ENCODE measurements around the gene ZDHHC8.

ZDHHC8 gene

DNA sequence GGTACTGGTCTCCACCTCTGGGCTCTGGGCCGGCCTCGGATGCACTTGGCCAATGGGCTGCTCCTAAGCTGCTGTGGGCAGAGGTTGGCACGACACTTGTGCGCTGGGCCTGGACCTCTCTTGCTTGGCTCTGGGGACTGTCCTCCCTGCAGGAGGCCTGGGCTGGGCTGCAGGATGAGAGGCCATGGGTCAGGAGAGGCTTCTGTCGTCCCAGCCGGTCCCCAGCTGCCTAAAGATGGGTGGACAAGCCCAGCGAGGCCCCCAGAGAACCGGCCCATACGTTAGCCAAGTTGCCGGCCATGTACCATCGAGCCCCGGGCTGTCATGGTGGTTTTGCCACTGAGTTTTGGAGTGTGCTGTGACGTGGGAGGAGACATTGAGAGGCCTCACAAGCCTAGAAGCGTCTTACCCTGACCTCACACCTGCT, 20.9 kb downstream of the ZDHHC8 start:
- H3K4me3 ChIP-seq (replicated peaks in 1 of 2; ENCODE audit: low read depth in 2 of 2, low read length in 2 of 2): no peak overlapping the region
- TF ChIP-seq, protein P1, sequence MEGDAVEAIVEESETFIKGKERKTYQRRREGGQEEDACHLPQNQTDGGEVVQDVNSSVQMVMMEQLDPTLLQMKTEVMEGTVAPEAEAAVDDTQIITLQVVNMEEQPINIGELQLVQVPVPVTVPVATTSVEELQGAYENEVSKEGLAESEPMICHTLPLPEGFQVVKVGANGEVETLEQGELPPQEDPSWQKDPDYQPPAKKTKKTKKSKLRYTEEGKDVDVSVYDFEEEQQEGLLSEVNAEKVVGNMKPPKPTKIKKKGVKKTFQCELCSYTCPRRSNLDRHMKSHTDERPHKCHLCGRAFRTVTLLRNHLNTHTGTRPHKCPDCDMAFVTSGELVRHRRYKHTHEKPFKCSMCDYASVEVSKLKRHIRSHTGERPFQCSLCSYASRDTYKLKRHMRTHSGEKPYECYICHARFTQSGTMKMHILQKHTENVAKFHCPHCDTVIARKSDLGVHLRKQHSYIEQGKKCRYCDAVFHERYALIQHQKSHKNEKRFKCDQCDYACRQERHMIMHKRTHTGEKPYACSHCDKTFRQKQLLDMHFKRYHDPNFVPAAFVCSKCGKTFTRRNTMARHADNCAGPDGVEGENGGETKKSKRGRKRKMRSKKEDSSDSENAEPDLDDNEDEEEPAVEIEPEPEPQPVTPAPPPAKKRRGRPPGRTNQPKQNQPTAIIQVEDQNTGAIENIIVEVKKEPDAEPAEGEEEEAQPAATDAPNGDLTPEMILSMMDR (IDR thresholded peaks at IDR 0.05; ENCODE audit: low read depth, low read length): no peak

GRCh38 chr22:20153945-20154344, 22.3 kb downstream of the ZDHHC8 start:
- TF ChIP-seq, protein P1 (IDR thresholded peaks at IDR 0.05; ENCODE audit: low read depth, low read length): no peak
- H3K4me3 ChIP-seq (replicated peaks in 1 of 2; ENCODE audit: low read depth in 2 of 2, low read length in 2 of 2): no peak overlapping the region
- no peak for DNase-seq (ENCODE audit: low read depth in 2 of 2)

More for the DNA sequence above, 20.9 kb downstream of the ZDHHC8 start:
- DNase-seq (ENCODE audit: low read depth in 2 of 2): no peak

GRCh38 chr22:20154602-20155187, 23.1 kb downstream of the ZDHHC8 start:
- no peak for DNase-seq (ENCODE audit: low read depth in 2 of 2)
- TF ChIP-seq, protein P1 (IDR thresholded peaks at IDR 0.05; ENCODE audit: low read depth, low read length): no peak
- peak overlapping the region; percentile 2 to 34 for H3K4me3 ChIP-seq (replicated peaks in 1 of 2; ENCODE audit: low read depth in 2 of 2, low read length in 2 of 2)

DNA sequence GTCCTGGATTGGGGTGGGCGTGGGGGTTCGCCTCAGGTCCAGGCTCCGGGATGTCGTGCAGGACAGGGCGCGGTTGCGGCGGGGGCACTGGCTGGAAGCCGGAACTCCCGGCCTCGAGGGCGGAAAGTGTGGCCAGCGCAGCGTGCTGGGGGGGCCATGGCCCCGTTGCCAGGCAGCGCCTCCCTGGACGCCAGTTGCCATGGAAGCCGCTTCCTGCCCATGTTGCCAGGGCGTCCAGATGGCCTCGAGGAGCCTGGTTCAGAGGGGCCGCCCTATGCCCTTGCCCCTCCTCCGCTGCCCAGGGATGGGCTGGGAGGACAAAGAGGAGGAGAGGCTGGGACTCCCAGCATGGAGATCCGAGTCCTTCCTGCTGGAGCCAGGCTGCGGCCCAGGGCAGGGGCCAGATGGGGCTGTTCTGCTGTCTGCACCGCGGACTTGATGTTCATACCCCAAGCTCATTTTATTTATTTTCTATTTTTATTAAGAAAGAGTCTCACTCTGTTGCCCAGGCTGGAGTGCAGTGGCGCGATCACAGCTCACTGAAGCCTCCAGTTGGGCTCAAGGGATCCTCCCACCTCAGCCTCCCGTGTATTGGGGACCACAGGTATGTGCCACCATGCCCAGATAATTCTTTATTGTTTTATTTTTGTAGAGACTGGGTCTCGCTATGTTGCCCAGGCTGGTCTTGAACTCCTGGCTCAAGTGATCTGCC, 23.9 kb downstream of the ZDHHC8 start:
- H3K4me3 ChIP-seq (replicated peaks in 1 of 2; ENCODE audit: low read depth in 2 of 2, low read length in 2 of 2): peak overlapping the region in 1 of 2 donors; percentile 34
- TF ChIP-seq, protein P1 (IDR thresholded peaks at IDR 0.05; ENCODE audit: low read depth, low read length): no peak
- peak; percentile 31 to 43 for DNase-seq (ENCODE audit: low read depth in 2 of 2)

GRCh38 chr22:20156042-20156389, 24.4 kb downstream of the ZDHHC8 start:
- DNase-seq (ENCODE audit: low read depth in 2 of 2): no peak
- TF ChIP-seq, protein P1 (IDR thresholded peaks at IDR 0.05; ENCODE audit: low read depth, low read length): no peak

DNA sequence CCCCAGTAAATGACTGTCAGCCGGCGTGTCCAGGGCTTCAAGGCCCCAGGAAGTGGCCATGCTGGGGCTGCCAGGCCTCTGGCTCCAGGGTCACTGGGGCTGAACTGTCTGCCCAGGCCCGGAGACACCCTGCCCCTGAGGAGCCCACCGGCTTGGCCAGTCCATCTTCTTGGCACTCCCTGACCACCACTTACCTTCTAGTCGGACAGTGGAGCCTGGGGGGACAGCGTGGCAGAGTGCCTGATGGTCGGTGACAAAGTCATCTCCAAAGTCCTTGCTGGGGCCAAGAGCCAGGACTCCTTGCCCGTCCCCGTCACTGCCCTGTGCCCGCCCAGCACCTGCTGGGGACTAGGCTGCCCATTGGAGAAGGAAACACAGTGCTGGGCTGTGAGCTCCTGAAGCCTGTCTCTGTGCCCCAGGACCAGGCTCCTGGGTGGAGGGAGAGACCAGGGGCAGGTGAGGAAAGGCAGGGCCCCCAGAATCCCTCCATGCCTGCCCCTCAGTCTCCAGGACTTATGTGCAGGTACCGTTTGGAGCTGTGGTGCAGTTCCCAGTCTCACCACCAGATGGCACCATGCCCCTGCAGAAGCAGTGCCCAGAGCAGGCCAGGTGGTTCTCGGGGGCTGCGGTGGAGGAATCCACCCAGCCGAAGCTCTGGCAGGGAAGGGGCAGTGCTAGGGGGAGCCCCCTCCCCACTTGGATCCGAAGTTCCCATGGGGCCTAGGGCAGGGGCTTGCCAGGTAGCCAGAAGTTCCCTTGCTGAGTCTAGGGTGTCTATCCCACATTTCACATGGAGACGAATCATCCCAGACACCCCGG, 25.2 kb downstream of the ZDHHC8 start:
- DNase-seq (ENCODE audit: low read depth in 2 of 2): peak; percentile 78 to 84
- TF ChIP-seq, protein P1 (IDR thresholded peaks at IDR 0.05; ENCODE audit: low read depth, low read length): peak; percentile 93
- H3K4me3 ChIP-seq (replicated peaks in 1 of 2; ENCODE audit: low read depth in 2 of 2, low read length in 2 of 2): no peak overlapping the region

More at GRCh38 chr22:20156042-20156389, 24.4 kb downstream of the ZDHHC8 start:
- H3K4me3 ChIP-seq (replicated peaks in 1 of 2; ENCODE audit: low read depth in 2 of 2, low read length in 2 of 2): no peak overlapping the region

Measured in cardiac fibroblast (primary cell).